B cell (primary cell): ENCODE data around the gene PLD4. TPM values are rescaled to one million over a fixed set of nuclear protein-coding genes. Genes with fewer than 3 reads are reported as not detected.
"Not testable (repeated sequence)": the region's sequence is repeated elsewhere in the genome, so short reads cannot be mapped to it uniquely, and the experiment has no call there.

Source experiments
- ATAC-seq: fragments of 200-7000 bp; cut with Tn5 transposase; one replicate; pipeline ENCODE4 v1.10.0; 2021; ENCODE audit warnings: low read depth, mild to moderate bottlenecking, moderate number of reproducible peaks, moderate library complexity
- CTCF ChIA-PET: fragments of 350-600 bp; sonication (Branson Sonifier 250); formaldehyde crosslinking; loops from one replicate; lab custom pipeline; 2021; ENCODE audit warnings: antibody characterized with exemption, inconsistent platforms; lab: Charles Lee
- POLR2A ChIA-PET: fragments of 350-600 bp; sonication (Branson Sonifier 250); formaldehyde crosslinking; loops from one replicate; lab custom pipeline; 2021; ENCODE audit warnings: antibody characterized with exemption; lab: Charles Lee
- DNase-seq: peaks from one replicate; pipeline ENCODE4 v3.0.0; 2013
- H2AFZ ChIP-seq: 2 replicates; pipeline ENCODE4 v1.6.1; 2012; ENCODE audit warnings: mild to moderate bottlenecking, low read depth, low read length; ENCODE audit not compliant: insufficient read depth, poor library complexity, severe bottlenecking
- H3K27ac ChIP-seq, 2 donors: 1 replicate in 1 of 2; 2 replicates in 1 of 2; pipeline ENCODE4 v1.5.1; 2012 to 2013; ENCODE audit warnings: low read length in 2 of 2, mild to moderate bottlenecking in 2 of 2, moderate library complexity in 1 of 2
- H3K27me3 ChIP-seq, 4 experiments: fragments of 200-600 bp in 1 of 4; sonication (generic) in 1 of 4; replicated peaks in 1 of 4; 1 replicate in 2 of 4; 2 replicates in 2 of 4; pipeline versions ENCODE4 v1.6.1 to v1.7.0; 2013 to 2016; ENCODE audit warnings: low read length in 3 of 4, mild to moderate bottlenecking in 2 of 4, mixed read lengths in 1 of 4, moderate library complexity in 1 of 4; ENCODE audit not compliant: insufficient read depth in 4 of 4, control insufficient read depth in 3 of 4; ENCODE audit errors: control extremely low read depth in 1 of 4
- H3K36me3 ChIP-seq, 2 experiments: replicated peaks in 1 of 2; 1 replicate in 1 of 2; 2 replicates in 1 of 2; pipeline versions ENCODE4 v1.6.1 to v1.7.1; 2013; ENCODE audit warnings: low read length in 1 of 2; ENCODE audit not compliant: insufficient read depth in 2 of 2, control insufficient read depth in 1 of 2; ENCODE audit errors: control extremely low read depth in 1 of 2, extremely low read depth in 1 of 2
- H3K4me1 ChIP-seq, 2 donors: fragments of 200-600 bp in 1 of 2; sonication (generic) in 1 of 2; 1 replicate in 1 of 2; 2 replicates in 1 of 2; pipeline versions ENCODE4 v1.5.1 to v1.6.1; 2013 to 2017; ENCODE audit warnings: low read length in 2 of 2; ENCODE audit not compliant: control insufficient read depth in 2 of 2, insufficient read depth in 2 of 2
- H3K4me2 ChIP-seq: replicated peaks from 2 replicates; pipeline ENCODE3; 2012; ENCODE audit warnings: mild to moderate bottlenecking, low read depth, low read length; ENCODE audit not compliant: poor library complexity, severe bottlenecking
- H3K4me3 ChIP-seq, 5 experiments: fragments of 200-600 bp in 1 of 5; sonication (generic) in 1 of 5; 1 replicate in 3 of 5; 2 replicates in 2 of 5; pipeline versions ENCODE4 v1.5.1 to v1.7.0; 2011 to 2016; ENCODE audit warnings: low read length in 4 of 5, mild to moderate bottlenecking in 4 of 5, low read depth in 2 of 5, control low read depth in 1 of 5, moderate library complexity in 1 of 5; ENCODE audit not compliant: insufficient read depth in 1 of 5; ENCODE audit errors: control extremely low read depth in 1 of 5, extremely low read depth in 1 of 5
- H3K79me2 ChIP-seq: fragments of 200-600 bp; sonication (generic); one replicate; pipeline ENCODE4 v1.6.0; 2016; ENCODE audit warnings: low read length; ENCODE audit not compliant: control insufficient read depth, insufficient read depth
- H3K9ac ChIP-seq: fragments of 200-600 bp; sonication (generic); 2 replicates; pipeline ENCODE4 v1.6.1; 2017; ENCODE audit warnings: mild to moderate bottlenecking, low read length, moderate library complexity
- H3K9me3 ChIP-seq, 3 donors: one replicate each; pipeline versions ENCODE4 v1.6.1 to v1.7.1; 2013; ENCODE audit warnings: low read length in 2 of 3; ENCODE audit not compliant: control insufficient read depth in 2 of 3, insufficient read depth in 1 of 3; ENCODE audit errors: control extremely low read depth in 1 of 3
- H4K20me1 ChIP-seq: 2 replicates; pipeline ENCODE4 v1.6.0; 2012; ENCODE audit warnings: mild to moderate bottlenecking, low read length; ENCODE audit not compliant: insufficient read depth, control insufficient read depth, poor library complexity, severe bottlenecking
- H3K27ac Mint-ChIP-seq: one replicate; pipeline ENCODE4 v1.8.0; 2021; ENCODE audit warnings: mixed read lengths
- H3K27me3 Mint-ChIP-seq: one replicate; pipeline ENCODE4 v1.8.0; 2021; ENCODE audit warnings: mixed read lengths
- H3K4me1 Mint-ChIP-seq: one replicate; pipeline ENCODE4 v1.8.0; 2021; ENCODE audit warnings: mixed read lengths
- H3K4me3 Mint-ChIP-seq: one replicate; pipeline ENCODE4 v1.8.0; 2021; ENCODE audit warnings: mixed read lengths
- H3K9me3 Mint-ChIP-seq: one replicate; pipeline ENCODE4 v1.8.0; 2022; ENCODE audit warnings: mixed read lengths; ENCODE audit not compliant: insufficient read depth
- WGBS: methylation state at CpG from one replicate; pipeline ENCODE4 v1.1.5; 2013; ENCODE audit warnings: missing lambda C conversion rate; ENCODE audit not compliant: insufficient coverage; 5-methylcytosine and 5-hydroxymethylcytosine counted together
- intact Hi-C: fragments of 100-400 bp; cut with micrococcal nuclease; formaldehyde crosslinking; loops from one replicate; pipeline ENCODE4 v1.10.0; 2022
- polyA plus RNA-seq: library from polyadenylated mRNA; depleted of rRNA; stranded (reverse); fragments of >200 nt; gene quantifications from 2 replicates; pipeline ENCODE4 v1.2.3, GENCODE V29; 2012
- total RNA-seq, 2 donors: library from RNA; stranded (reverse); fragments of 120-200 nt in 1 of 2; gene quantifications; 1 replicate in 1 of 2; 2 replicates in 1 of 2; pipeline versions ENCODE4 v1.2.3 to v1.2.4, GENCODE V29; 2013 to 2022

The PLD4 gene
- total and polyA plus RNA-seq, 2 donors (not counting 1 experiment from before 2014, with no cell fraction given), result 49.9 to 79.7 TPM

DNA sequence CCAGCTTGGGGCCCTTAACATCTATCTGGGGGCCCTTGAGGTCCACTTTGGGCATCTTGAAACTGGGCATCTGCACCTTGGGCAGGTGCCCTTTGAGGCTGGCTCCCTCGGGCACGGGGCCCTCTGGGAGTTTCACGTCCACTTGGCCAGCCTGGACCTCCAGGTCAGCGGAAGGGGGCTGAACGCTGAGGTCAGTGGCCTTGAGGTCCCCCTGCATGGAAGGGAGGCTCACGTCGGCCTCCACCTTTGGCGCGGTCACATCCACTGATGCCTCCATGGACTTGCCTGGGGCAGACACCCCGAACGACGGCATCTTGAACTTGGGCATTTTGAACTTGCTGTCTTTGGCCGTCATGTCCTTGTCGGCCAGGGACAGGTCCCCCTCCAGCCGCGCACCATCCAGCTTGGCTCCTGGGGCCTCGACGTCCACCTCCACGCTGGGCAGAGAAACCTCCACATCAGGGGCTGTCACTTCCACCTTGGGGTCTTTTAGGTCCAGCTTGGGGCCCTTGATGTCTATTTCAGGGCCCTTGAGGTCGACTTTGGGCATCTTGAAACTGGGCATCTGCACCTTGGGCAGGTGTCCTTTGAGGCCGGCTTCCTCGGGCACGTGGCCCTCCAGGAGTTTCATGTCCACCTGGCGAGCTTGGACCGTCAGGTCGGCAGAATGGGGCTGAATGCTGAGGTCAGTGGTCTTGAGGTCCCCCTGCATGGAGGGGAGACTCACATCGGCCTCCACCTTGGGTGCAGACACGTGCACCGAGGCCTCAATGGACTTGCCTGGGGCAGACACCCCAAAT, 18.7 kb downstream of the PLD4 start:
- H3K4me3 ChIP-seq, H3K4me1 ChIP-seq, H3K79me2 ChIP-seq, intact Hi-C loops, H3K36me3 ChIP-seq, H3K4me1 Mint-ChIP-seq, H4K20me1 ChIP-seq, H3K27ac Mint-ChIP-seq, H3K27me3 ChIP-seq, DNase-seq, CTCF ChIA-PET, H3K9me3 ChIP-seq, H3K27me3 Mint-ChIP-seq, H3K27ac ChIP-seq, H3K4me3 Mint-ChIP-seq, POLR2A ChIA-PET, ATAC-seq, H2AFZ ChIP-seq, H3K4me2 ChIP-seq, H3K9me3 Mint-ChIP-seq, H3K9ac ChIP-seq: not testable (repeated sequence)
- WGBS, result 95% methylated on average over 29 of the region's 29 CpGs

DNA sequence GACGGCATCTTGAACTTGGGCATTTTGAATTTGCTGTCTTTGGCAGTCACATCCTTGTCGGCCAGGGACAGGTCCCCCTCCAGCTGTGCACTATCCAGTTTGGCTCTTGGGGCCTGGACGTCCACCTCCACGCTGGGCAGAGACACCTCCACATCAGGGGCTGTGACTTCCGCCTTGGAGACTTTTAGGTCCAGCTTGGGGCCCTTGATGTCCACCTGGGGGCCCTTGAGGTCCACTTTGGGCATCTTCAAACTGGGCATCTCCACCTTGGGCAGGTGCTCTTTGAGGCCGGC, 19.3 kb downstream of the PLD4 start:
- ATAC-seq, POLR2A ChIA-PET: not testable (repeated sequence)

DNA sequence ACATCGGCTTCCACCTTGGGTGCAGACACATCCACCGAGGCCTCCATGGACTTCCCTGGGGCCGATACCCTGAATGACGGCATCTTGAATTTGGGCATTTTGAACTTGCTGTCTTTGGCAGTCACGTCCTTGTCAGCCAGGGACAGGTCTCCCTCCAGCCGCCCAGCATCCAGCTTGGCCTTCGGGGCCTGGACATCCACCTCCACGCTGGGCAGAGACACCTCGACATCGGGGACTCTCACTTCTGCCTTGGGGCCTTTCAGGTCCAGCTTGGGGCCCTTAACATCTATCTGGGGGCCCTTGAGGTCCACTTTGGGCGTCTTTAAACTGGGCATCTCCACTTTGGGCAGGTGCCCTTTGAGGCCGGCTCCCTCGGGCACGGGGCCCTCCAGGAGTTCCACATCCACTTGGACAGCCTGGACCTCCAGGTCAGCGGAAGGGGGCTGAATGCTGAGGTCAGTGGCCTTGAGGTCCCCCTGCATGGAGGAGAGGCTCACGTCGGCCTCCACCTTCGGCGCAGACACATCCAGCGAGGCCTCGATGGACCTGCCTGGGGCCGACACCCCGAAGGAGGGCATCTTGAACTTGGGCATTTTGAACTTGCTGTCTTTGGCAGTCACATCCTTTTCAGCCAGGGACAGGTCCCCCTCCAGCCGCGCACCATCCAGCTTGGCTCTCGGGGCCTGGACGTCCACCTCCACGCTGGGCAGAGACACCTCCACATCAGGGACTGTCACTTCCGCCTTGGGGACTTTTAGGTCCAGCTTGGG, 19.9 kb downstream of the PLD4 start:
- intact Hi-C loops, H3K9ac ChIP-seq, H3K4me3 Mint-ChIP-seq, H3K4me1 Mint-ChIP-seq, ATAC-seq, H3K9me3 Mint-ChIP-seq, POLR2A ChIA-PET, H3K27me3 ChIP-seq, H3K4me2 ChIP-seq, H3K27ac Mint-ChIP-seq, CTCF ChIA-PET, H4K20me1 ChIP-seq, H2AFZ ChIP-seq, H3K4me1 ChIP-seq, H3K36me3 ChIP-seq, H3K9me3 ChIP-seq, H3K27me3 Mint-ChIP-seq, DNase-seq, H3K27ac ChIP-seq, H3K79me2 ChIP-seq, H3K4me3 ChIP-seq: not testable (repeated sequence)
- 94% methylated on average over 28 of the region's 29 CpGs for WGBS

More for the DNA sequence above, 19.3 kb downstream of the PLD4 start:
- CTCF ChIA-PET, DNase-seq, H3K9me3 Mint-ChIP-seq, H3K9ac ChIP-seq, H3K27ac ChIP-seq, H3K36me3 ChIP-seq, H3K4me2 ChIP-seq, H3K4me1 ChIP-seq, H3K27me3 Mint-ChIP-seq, H4K20me1 ChIP-seq, H3K79me2 ChIP-seq, H3K4me3 ChIP-seq, H3K9me3 ChIP-seq, intact Hi-C loops, H3K4me1 Mint-ChIP-seq, H3K27ac Mint-ChIP-seq, H3K27me3 ChIP-seq, H3K4me3 Mint-ChIP-seq, H2AFZ ChIP-seq: not testable (repeated sequence)
- 82% methylated on average over 6 of the region's 6 CpGs for WGBS

DNA sequence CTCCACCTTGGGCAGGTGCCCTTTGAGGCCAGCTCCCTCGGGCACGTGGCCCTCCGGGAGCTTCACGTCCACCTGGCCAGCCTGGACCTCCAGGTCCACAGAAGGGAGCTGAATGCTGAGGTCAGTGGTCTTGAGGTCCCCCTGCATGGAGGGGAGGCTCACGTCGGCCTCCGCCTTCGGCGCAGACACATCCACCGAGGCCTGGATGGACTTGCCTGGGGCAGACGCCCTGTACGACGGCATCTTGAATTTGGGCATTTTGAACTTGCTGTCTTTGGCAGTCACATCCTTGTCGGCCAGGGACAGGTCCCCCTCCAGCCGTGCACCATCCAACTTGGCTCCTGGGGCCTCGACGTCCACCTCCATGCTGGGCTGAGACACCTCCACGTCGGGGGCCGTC, 20.6 kb downstream of the PLD4 start:
- DNase-seq, H3K36me3 ChIP-seq, H3K27me3 ChIP-seq, H3K4me1 ChIP-seq, H3K4me3 ChIP-seq, intact Hi-C loops, H3K27me3 Mint-ChIP-seq, H3K4me3 Mint-ChIP-seq, POLR2A ChIA-PET, H3K27ac Mint-ChIP-seq, H3K4me2 ChIP-seq, H3K9me3 Mint-ChIP-seq, H3K9me3 ChIP-seq, H3K79me2 ChIP-seq, ATAC-seq, H3K9ac ChIP-seq, CTCF ChIA-PET, H4K20me1 ChIP-seq, H2AFZ ChIP-seq, H3K27ac ChIP-seq, H3K4me1 Mint-ChIP-seq: not testable (repeated sequence)
- WGBS, result 90% methylated on average over 20 of the region's 20 CpGs
